Fibroblast of lung (primary cell): ENCODE measurements around the gene WWOX.

Source experiments
- EZH2 ChIP-seq: IDR thresholded peaks from 2 replicates; pipeline ENCODE4 v1.5.1; 2012; ENCODE audit warnings: low read length, control low read depth, mild to moderate bottlenecking; ENCODE audit errors: missing control alignments
- TF ChIP-seq, protein P1 (sequence below), 2 donors: IDR thresholded peaks in 1 of 2; conservative IDR thresholded peaks in 1 of 2; 1 replicate in 1 of 2; 2 replicates in 1 of 2; pipeline ENCODE4 v1.5.1; 2011 to 2012; ENCODE audit warnings: low read length in 2 of 2, control low read depth in 1 of 2, inconsistent platforms in 1 of 2, low read depth in 1 of 2, mild to moderate bottlenecking in 1 of 2

- TF ChIP-seq, protein P1, sequence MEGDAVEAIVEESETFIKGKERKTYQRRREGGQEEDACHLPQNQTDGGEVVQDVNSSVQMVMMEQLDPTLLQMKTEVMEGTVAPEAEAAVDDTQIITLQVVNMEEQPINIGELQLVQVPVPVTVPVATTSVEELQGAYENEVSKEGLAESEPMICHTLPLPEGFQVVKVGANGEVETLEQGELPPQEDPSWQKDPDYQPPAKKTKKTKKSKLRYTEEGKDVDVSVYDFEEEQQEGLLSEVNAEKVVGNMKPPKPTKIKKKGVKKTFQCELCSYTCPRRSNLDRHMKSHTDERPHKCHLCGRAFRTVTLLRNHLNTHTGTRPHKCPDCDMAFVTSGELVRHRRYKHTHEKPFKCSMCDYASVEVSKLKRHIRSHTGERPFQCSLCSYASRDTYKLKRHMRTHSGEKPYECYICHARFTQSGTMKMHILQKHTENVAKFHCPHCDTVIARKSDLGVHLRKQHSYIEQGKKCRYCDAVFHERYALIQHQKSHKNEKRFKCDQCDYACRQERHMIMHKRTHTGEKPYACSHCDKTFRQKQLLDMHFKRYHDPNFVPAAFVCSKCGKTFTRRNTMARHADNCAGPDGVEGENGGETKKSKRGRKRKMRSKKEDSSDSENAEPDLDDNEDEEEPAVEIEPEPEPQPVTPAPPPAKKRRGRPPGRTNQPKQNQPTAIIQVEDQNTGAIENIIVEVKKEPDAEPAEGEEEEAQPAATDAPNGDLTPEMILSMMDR (conservative IDR thresholded peaks at IDR 0.05 in 1 of 2, IDR thresholded peaks at IDR 0.05 in 1 of 2; ENCODE audit: low read depth in 1 of 2, low read length in 2 of 2): no peak
- TF ChIP-seq EZH2: no peak
These were observed 38.5 kb downstream of the WWOX start for GRCh38 chr16:78137782-78138616.
